ENCODE measurements around the gene CD24.

- no peak for TF ChIP-seq CTCF (IDR thresholded peaks at IDR 0.05; ENCODE audit: low read depth, low read length, missing input control)
- no peak for TF ChIP-seq TAF1 (conservative IDR thresholded peaks at IDR 0.05)
- no peak for TF ChIP-seq ZBTB33 (IDR thresholded peaks at IDR 0.05)
- no peak for TF ChIP-seq RAD21 (IDR thresholded peaks at IDR 0.05)
Measured at GRCh38 chr6:106975738-106976064, 1.2 kb upstream of the CD24 start.

Data from liver (tissue), 3 donors.